ENCODE data around the gene ANKRD6. TPM values are rescaled to one million over a fixed set of nuclear protein-coding genes. Genes with fewer than 3 reads are reported as not detected.

Gene ANKRD6
- polyA plus RNA-seq, 1 donor = 9.8 TPM

GRCh38 chr6:89487864-89488263, 54.9 kb downstream of the ANKRD6 start:
- Histone ChIP-seq H3K4me3 (ENCODE audit: low read length) (no peak overlapping the region), H3K36me3 (ENCODE audit: control insufficient read depth, insufficient read depth, low read length) (no peaks in the 10 kb centered on the region), H3K4me1 (ENCODE audit: control insufficient read depth, insufficient read depth, low read length) (no peaks in the 10 kb centered on the region), H3K27ac (ENCODE audit: low read length) (no peak overlapping the region), H3K27me3 (ENCODE audit: control insufficient read depth, insufficient read depth, low read length) (no peaks in the 10 kb centered on the region), H3K9me3 (ENCODE audit: control insufficient read depth, low read depth, low read length) (no peaks in the 10 kb centered on the region)
- DNase-seq = no peak
- WGBS (ENCODE audit: insufficient coverage, low lambda C conversion rate) = no CpG with 5 or more reads among the region's 1 CpG

- Histone ChIP-seq H3K27ac (ENCODE audit: low read length) (no peak overlapping the region), H3K4me3 (ENCODE audit: low read length) (no peak overlapping the region), H3K9me3 (ENCODE audit: control insufficient read depth, low read depth, low read length) (no peaks in the 10 kb centered on the region), H3K4me1 (ENCODE audit: control insufficient read depth, insufficient read depth, low read length) (no peaks in the 10 kb centered on the region), H3K27me3 (ENCODE audit: control insufficient read depth, insufficient read depth, low read length) (no peaks in the 10 kb centered on the region), H3K36me3 (ENCODE audit: control insufficient read depth, insufficient read depth, low read length) (no peaks in the 10 kb centered on the region)
- no peak for DNase-seq
Observed at GRCh38 chr6:89488438-89488837, 55.5 kb downstream of the ANKRD6 start.

- Histone ChIP-seq H3K36me3 (ENCODE audit: control insufficient read depth, insufficient read depth, low read length) (no peaks in the 10 kb centered on the region), H3K27ac (ENCODE audit: low read length) (no peak overlapping the region), H3K27me3 (ENCODE audit: control insufficient read depth, insufficient read depth, low read length) (no peaks in the 10 kb centered on the region), H3K9me3 (ENCODE audit: control insufficient read depth, low read depth, low read length) (no peaks in the 10 kb centered on the region), H3K4me3 (ENCODE audit: low read length) (no peak overlapping the region), H3K4me1 (ENCODE audit: control insufficient read depth, insufficient read depth, low read length) (no peaks in the 10 kb centered on the region)
- 40% methylated on average over 1 of the region's 3 CpGs for WGBS (ENCODE audit: insufficient coverage, low lambda C conversion rate)
- no peak for DNase-seq
Observed at GRCh38 chr6:89489078-89489477, 56.1 kb downstream of the ANKRD6 start.

- H3K27ac ChIP-seq (ENCODE audit: low read length) = no peak overlapping the region
- H3K9me3 ChIP-seq (ENCODE audit: control insufficient read depth, low read depth, low read length) = no peaks in the 10 kb centered on the region
- DNase-seq = no peak
- no peaks in the 10 kb centered on the region for H3K4me1 ChIP-seq (ENCODE audit: control insufficient read depth, insufficient read depth, low read length)
- H3K36me3 ChIP-seq (ENCODE audit: control insufficient read depth, insufficient read depth, low read length) = no peaks in the 10 kb centered on the region
- 100% methylated on average over 1 of the region's 7 CpGs for WGBS (ENCODE audit: insufficient coverage, low lambda C conversion rate)
- peaks cover 5% of the 10 kb centered on the region for H3K27me3 ChIP-seq (ENCODE audit: control insufficient read depth, insufficient read depth, low read length)
- no peak overlapping the region for H3K4me3 ChIP-seq (ENCODE audit: low read length)
Observed at GRCh38 chr6:89492025-89492640, 59.2 kb downstream of the ANKRD6 start.

GRCh38 chr6:89494131-89494793, 61.3 kb downstream of the ANKRD6 start:
- H3K36me3 ChIP-seq (ENCODE audit: control insufficient read depth, insufficient read depth, low read length) = no peaks in the 10 kb centered on the region
- no peak overlapping the region for H3K4me3 ChIP-seq (ENCODE audit: low read length)
- H3K27ac ChIP-seq (ENCODE audit: low read length) = no peak overlapping the region
- peaks cover 5% of the 10 kb centered on the region for H3K27me3 ChIP-seq (ENCODE audit: control insufficient read depth, insufficient read depth, low read length)
- WGBS (ENCODE audit: insufficient coverage, low lambda C conversion rate) = 100% methylated on average over 1 of the region's 3 CpGs
- no peak for DNase-seq
- H3K9me3 ChIP-seq (ENCODE audit: control insufficient read depth, low read depth, low read length) = no peaks in the 10 kb centered on the region
- H3K4me1 ChIP-seq (ENCODE audit: control insufficient read depth, insufficient read depth, low read length) = no peaks in the 10 kb centered on the region

GRCh38 chr6:89495961-89496535, 63.1 kb downstream of the ANKRD6 start:
- Histone ChIP-seq H3K9me3 (ENCODE audit: control insufficient read depth, low read depth, low read length) (no peaks in the 10 kb centered on the region), H3K27me3 (ENCODE audit: control insufficient read depth, insufficient read depth, low read length) (peaks cover 5% of the 10 kb centered on the region), H3K27ac (ENCODE audit: low read length) (no peak overlapping the region), H3K36me3 (ENCODE audit: control insufficient read depth, insufficient read depth, low read length) (no peaks in the 10 kb centered on the region), H3K4me3 (ENCODE audit: low read length) (no peak overlapping the region), H3K4me1 (ENCODE audit: control insufficient read depth, insufficient read depth, low read length) (no peaks in the 10 kb centered on the region)
- DNase-seq = no peak
- WGBS (ENCODE audit: insufficient coverage, low lambda C conversion rate) = 40% methylated on average over 1 of the region's 7 CpGs

GRCh38 chr6:89500611-89501010, 67.7 kb downstream of the ANKRD6 start:
- no peak for DNase-seq
- WGBS (ENCODE audit: insufficient coverage, low lambda C conversion rate) = no CpG with 5 or more reads among the region's 3 CpGs
- no peak overlapping the region for H3K27ac ChIP-seq (ENCODE audit: low read length)

GRCh38 chr6:89501222-89501621, 68.3 kb downstream of the ANKRD6 start:
- no peaks in the 10 kb centered on the region for H3K9me3 ChIP-seq (ENCODE audit: control insufficient read depth, low read depth, low read length)
- H3K27me3 ChIP-seq (ENCODE audit: control insufficient read depth, insufficient read depth, low read length) = peaks cover under 1% of the 10 kb centered on the region
- no peak overlapping the region for H3K27ac ChIP-seq (ENCODE audit: low read length)
- no peak overlapping the region for H3K4me3 ChIP-seq (ENCODE audit: low read length)
- WGBS (ENCODE audit: insufficient coverage, low lambda C conversion rate) = 100% methylated on average over 1 of the region's 3 CpGs
- no peak for DNase-seq
- H3K36me3 ChIP-seq (ENCODE audit: control insufficient read depth, insufficient read depth, low read length) = no peaks in the 10 kb centered on the region
- H3K4me1 ChIP-seq (ENCODE audit: control insufficient read depth, insufficient read depth, low read length) = no peaks in the 10 kb centered on the region

More at GRCh38 chr6:89500611-89501010, 67.7 kb downstream of the ANKRD6 start:
- H3K9me3 ChIP-seq (ENCODE audit: control insufficient read depth, low read depth, low read length) = no peaks in the 10 kb centered on the region
- H3K4me1 ChIP-seq (ENCODE audit: control insufficient read depth, insufficient read depth, low read length) = no peaks in the 10 kb centered on the region
- H3K27me3 ChIP-seq (ENCODE audit: control insufficient read depth, insufficient read depth, low read length) = peaks cover 5% of the 10 kb centered on the region
- no peaks in the 10 kb centered on the region for H3K36me3 ChIP-seq (ENCODE audit: control insufficient read depth, insufficient read depth, low read length)
- no peak overlapping the region for H3K4me3 ChIP-seq (ENCODE audit: low read length)

- no peak for DNase-seq
- H3K4me3 ChIP-seq (ENCODE audit: low read length) = no peak overlapping the region
- no peaks in the 10 kb centered on the region for H3K36me3 ChIP-seq (ENCODE audit: control insufficient read depth, insufficient read depth, low read length)
- H3K4me1 ChIP-seq (ENCODE audit: control insufficient read depth, insufficient read depth, low read length) = no peaks in the 10 kb centered on the region
- WGBS (ENCODE audit: insufficient coverage, low lambda C conversion rate) = no CpG with 5 or more reads among the region's 2 CpGs
- no peak overlapping the region for H3K27ac ChIP-seq (ENCODE audit: low read length)
- no peaks in the 10 kb centered on the region for H3K9me3 ChIP-seq (ENCODE audit: control insufficient read depth, low read depth, low read length)
- H3K27me3 ChIP-seq (ENCODE audit: control insufficient read depth, insufficient read depth, low read length) = no peaks in the 10 kb centered on the region
Observed at GRCh38 chr6:89501753-89502152, 68.8 kb downstream of the ANKRD6 start.

- WGBS (ENCODE audit: insufficient coverage, low lambda C conversion rate) = no CpG with 5 or more reads among the region's 2 CpGs
- Histone ChIP-seq H3K36me3 (ENCODE audit: control insufficient read depth, insufficient read depth, low read length) (no peaks in the 10 kb centered on the region), H3K27ac (ENCODE audit: low read length) (no peak overlapping the region), H3K9me3 (ENCODE audit: control insufficient read depth, low read depth, low read length) (no peaks in the 10 kb centered on the region), H3K4me1 (ENCODE audit: control insufficient read depth, insufficient read depth, low read length) (no peaks in the 10 kb centered on the region), H3K4me3 (ENCODE audit: low read length) (no peak overlapping the region), H3K27me3 (ENCODE audit: control insufficient read depth, insufficient read depth, low read length) (no peaks in the 10 kb centered on the region)
- DNase-seq = no peak
Observed at GRCh38 chr6:89503641-89504040, 70.7 kb downstream of the ANKRD6 start.

- no peak for DNase-seq
- 90% methylated on average over 2 of the region's 4 CpGs for WGBS (ENCODE audit: insufficient coverage, low lambda C conversion rate)
- Histone ChIP-seq H3K27me3 (ENCODE audit: control insufficient read depth, insufficient read depth, low read length) (no peaks in the 10 kb centered on the region), H3K36me3 (ENCODE audit: control insufficient read depth, insufficient read depth, low read length) (no peaks in the 10 kb centered on the region), H3K9me3 (ENCODE audit: control insufficient read depth, low read depth, low read length) (no peaks in the 10 kb centered on the region), H3K4me1 (ENCODE audit: control insufficient read depth, insufficient read depth, low read length) (no peaks in the 10 kb centered on the region), H3K4me3 (ENCODE audit: low read length) (no peak overlapping the region), H3K27ac (ENCODE audit: low read length) (no peak overlapping the region)
Observed at GRCh38 chr6:89505847-89506246, 72.9 kb downstream of the ANKRD6 start.
